Osteocyte (in vitro differentiated cells): ENCODE measurements around the gene FBXO46. TPM values are rescaled to one million over a fixed set of nuclear protein-coding genes. Genes with fewer than 3 reads are reported as not detected.

Experiments
- DNase-seq: peaks from one replicate; pipeline ENCODE4 v3.0.0; 2021; ENCODE audit warnings: mixed read lengths; ENCODE audit not compliant: unreplicated experiment; ENCODE audit errors: extremely low spot score
- H3K27ac Mint-ChIP-seq: one replicate; pipeline ENCODE4 v1.8.0; 2021; ENCODE audit warnings: mild to moderate bottlenecking, mixed read lengths; ENCODE audit not compliant: unreplicated experiment
- H3K27me3 Mint-ChIP-seq: one replicate; pipeline ENCODE4 v1.8.0; 2021; ENCODE audit warnings: mixed read lengths; ENCODE audit not compliant: unreplicated experiment
- H3K36me3 Mint-ChIP-seq: one replicate; pipeline ENCODE4 v1.8.0; 2021; ENCODE audit warnings: mixed read lengths; ENCODE audit not compliant: unreplicated experiment
- H3K4me1 Mint-ChIP-seq: one replicate; pipeline ENCODE4 v1.8.0; 2021; ENCODE audit warnings: mixed read lengths; ENCODE audit not compliant: unreplicated experiment
- H3K4me3 Mint-ChIP-seq: one replicate; pipeline ENCODE4 v1.8.0; 2021; ENCODE audit warnings: mild to moderate bottlenecking, moderate library complexity, mixed read lengths; ENCODE audit not compliant: unreplicated experiment
- H3K9me3 Mint-ChIP-seq: one replicate; pipeline ENCODE4 v1.8.0; 2021; ENCODE audit warnings: mixed read lengths; ENCODE audit not compliant: unreplicated experiment
- CTCF ChIP-seq: fragments of 200-600 bp; sonication (generic); IDR thresholded peaks from 2 replicates; pipeline ENCODE4 v1.5.0; 2021; ENCODE audit warnings: antibody characterized with exemption, mild to moderate bottlenecking, moderate library complexity
- total RNA-seq: library from RNA; stranded (reverse); gene quantifications from 2 replicates; pipeline ENCODE4 v1.2.1, GENCODE V29; 2021

The FBXO46 gene
- total RNA-seq, 1 donor from 2014 or later: 18.3 TPM

DNA sequence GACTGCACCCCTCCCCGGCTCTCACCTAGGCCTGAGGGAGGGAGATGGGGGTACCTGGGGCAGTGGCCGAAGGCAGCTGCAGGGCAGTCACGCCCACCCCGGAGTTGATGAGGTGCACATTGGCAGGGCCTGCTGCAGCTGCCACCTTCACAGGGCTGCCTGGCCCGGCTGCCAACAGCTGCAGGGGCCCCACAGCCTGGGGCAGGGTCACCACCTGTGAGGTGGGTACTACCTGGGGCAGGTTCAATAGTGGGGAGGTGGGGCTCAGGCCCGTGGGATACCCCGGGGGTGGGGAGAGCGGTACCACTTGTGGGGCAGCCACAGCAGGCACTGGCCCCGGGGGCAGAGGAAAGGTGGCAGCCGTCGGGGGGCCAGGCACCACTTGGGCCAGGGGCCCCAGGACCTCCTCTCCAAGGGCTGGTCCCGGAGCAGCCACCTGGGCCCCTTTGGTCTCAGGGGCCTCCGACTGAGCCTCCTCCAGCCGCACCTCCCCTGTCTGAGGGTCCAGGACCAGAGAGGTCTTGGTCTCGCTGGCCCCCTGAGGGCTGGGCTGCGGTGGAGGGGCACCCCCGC lies 35.7 kb upstream of the FBXO46 start:
- H3K4me1 Mint-ChIP-seq: peaks cover 29% of the 10 kb centered on the region
- no peak overlapping the region for H3K27ac Mint-ChIP-seq
- no peak for DNase-seq
- H3K9me3 Mint-ChIP-seq: no peaks in the 10 kb centered on the region
- peaks cover 7% of the 10 kb centered on the region for H3K36me3 Mint-ChIP-seq
- peak overlapping the region; percentile 85 for H3K4me3 Mint-ChIP-seq
- TF ChIP-seq CTCF: no peak
- no peaks in the 10 kb centered on the region for H3K27me3 Mint-ChIP-seq

DNA sequence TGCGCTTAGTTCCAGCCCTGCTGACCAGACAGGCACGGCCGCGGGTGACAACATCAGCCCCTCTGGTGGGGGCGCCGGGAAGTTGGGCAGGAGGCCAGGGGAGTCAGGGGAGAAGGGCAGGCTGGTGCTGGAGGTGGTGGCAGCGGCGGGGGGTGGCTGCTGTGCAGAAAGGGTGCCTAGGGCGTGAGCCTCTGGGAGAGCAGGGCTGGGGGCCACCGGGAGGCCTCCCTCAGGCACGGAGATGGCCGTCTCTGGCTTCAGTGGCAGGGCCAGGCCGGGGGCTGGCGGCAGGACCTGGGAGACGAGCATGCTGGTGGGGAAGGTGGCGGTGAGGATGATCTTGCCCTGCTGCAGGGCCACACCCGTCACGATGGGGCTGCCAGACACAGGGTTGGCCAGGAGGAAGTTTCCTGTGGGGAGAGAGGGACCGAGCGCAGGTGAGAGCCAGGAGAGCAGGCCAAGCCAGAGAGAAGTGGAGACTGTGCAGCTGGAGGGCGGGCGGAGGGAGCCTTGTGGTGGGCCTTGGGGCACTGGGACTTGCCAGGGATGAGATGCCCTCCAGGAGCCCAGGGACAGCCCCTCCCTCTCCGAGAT lies 35.1 kb upstream of the FBXO46 start:
- Mint-ChIP-seq H3K36me3 (peaks cover 3% of the 10 kb centered on the region), H3K4me3 (peak overlapping the region; percentile 38), H3K27ac (peak overlapping the region; percentile 34), H3K27me3 (no peaks in the 10 kb centered on the region), H3K9me3 (no peaks in the 10 kb centered on the region), H3K4me1 (peaks cover 25% of the 10 kb centered on the region)
- TF ChIP-seq CTCF: no peak
- no peak for DNase-seq

GRCh38 chr19:45764945-45765701 lies 34.4 kb upstream of the FBXO46 start:
- H3K4me3 Mint-ChIP-seq: peak overlapping the region; percentile 22
- H3K27ac Mint-ChIP-seq: peak overlapping the region; percentile 38
- H3K36me3 Mint-ChIP-seq: peaks cover 3% of the 10 kb centered on the region
- peaks cover 23% of the 10 kb centered on the region for H3K4me1 Mint-ChIP-seq
- no peak for DNase-seq
- TF ChIP-seq CTCF: no peak
- no peaks in the 10 kb centered on the region for H3K9me3 Mint-ChIP-seq
- H3K27me3 Mint-ChIP-seq: no peaks in the 10 kb centered on the region

DNA sequence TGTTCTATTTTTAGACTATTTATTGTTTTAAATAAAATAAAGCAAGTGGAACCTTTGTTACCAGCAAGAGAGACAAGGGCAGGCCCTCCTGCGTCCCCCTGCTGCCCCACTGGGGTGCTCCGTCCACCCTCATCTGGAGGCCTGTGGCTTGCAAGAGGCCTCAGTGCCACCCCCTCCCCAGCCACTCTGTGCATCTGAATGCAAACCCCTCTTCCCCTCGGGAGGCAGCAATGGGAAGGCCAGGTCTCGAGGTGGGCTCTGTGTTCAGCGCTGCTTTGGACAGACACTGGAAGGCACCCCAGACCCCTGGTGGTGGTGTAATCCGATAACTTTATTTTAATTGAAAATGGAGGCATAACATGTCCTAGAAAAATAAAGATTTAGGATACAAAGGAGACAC lies 33.8 kb upstream of the FBXO46 start:
- no peak for DNase-seq
- peaks cover 3% of the 10 kb centered on the region for H3K36me3 Mint-ChIP-seq
- H3K27ac Mint-ChIP-seq: peak overlapping the region; percentile 38
- H3K4me1 Mint-ChIP-seq: peaks cover 20% of the 10 kb centered on the region
- H3K9me3 Mint-ChIP-seq: no peaks in the 10 kb centered on the region
- no peak overlapping the region for H3K4me3 Mint-ChIP-seq
- no peak for TF ChIP-seq CTCF
- H3K27me3 Mint-ChIP-seq: no peaks in the 10 kb centered on the region

DNA sequence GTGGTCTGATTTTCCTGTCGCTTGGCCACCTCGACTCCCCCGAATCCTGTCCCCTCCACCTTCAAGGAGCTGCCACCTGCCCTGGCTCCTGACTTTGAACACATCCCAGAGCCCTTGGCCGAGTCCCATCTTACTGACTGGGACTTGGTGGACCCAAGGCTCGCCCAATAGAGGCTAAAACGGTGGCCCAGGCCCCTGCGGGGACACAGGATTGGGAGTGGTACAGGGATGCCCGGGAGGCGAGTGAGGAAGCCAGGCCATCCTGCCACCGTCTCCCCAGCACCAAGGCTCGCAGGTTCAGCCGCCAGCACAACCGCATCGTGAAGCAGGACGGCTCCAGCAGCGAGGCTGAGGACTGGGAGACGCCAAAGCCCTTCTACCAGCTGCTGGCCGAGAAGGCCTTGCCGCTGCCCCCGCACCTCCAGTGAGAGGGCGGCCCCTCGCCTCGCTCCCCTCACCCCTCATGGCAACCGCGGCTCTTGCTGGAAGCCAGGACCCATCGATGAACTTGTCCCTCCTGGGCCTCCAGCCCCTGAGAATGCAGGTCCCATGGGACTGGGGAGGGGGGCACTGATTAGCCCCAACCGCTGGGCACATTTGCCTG lies 33.1 kb upstream of the FBXO46 start:
- no peaks in the 10 kb centered on the region for H3K27me3 Mint-ChIP-seq
- no peak overlapping the region for H3K4me3 Mint-ChIP-seq
- H3K36me3 Mint-ChIP-seq: peaks cover 3% of the 10 kb centered on the region
- peaks cover 19% of the 10 kb centered on the region for H3K4me1 Mint-ChIP-seq
- TF ChIP-seq CTCF: no peak
- no peaks in the 10 kb centered on the region for H3K9me3 Mint-ChIP-seq
- H3K27ac Mint-ChIP-seq: no peak overlapping the region
- DNase-seq: no peak
